HepG2 (cell line): Measurements from ENCODE around the gene PAN3. TPM values are rescaled to one million over a fixed set of nuclear protein-coding genes. Genes with fewer than 3 reads are reported as not detected.

Source experiments
- ATAC-seq: fragments of 200-7000 bp; cut with Tn5 transposase; 3 replicates; pipeline ENCODE4 v1.9.1; 2020; ENCODE audit warnings: mild to moderate bottlenecking, moderate library complexity
- BruUV-seq: library from RNA; stranded (reverse); fragments of 400-500 nt; replicated peaks from 2 replicates; lab custom pipeline; 2021; lab: Mats Ljungman, UMichigan
- CTCF ChIA-PET: fragments of 300-600 bp; formaldehyde crosslinking; extraction: SDS; loops from one replicate; lab custom pipeline; 2021; ENCODE audit warnings: low total read pairs, inconsistent platforms, low intra/inter-chr PET ratio; lab: Yijun Ruan, JAX
- POLR2A ChIA-PET: fragments of 350-600 bp; sonication (Branson Sonifier 250); formaldehyde crosslinking; loops from one replicate; lab custom pipeline; 2020; ENCODE audit warnings: antibody characterized with exemption, inconsistent platforms; lab: Yijun Ruan, JAX
- DNase-seq: peaks from one replicate; pipeline ENCODE4 v3.0.0-alpha.2; 2015; ENCODE audit warnings: low spot score
- FAIRE-seq: peaks from 3 replicates; lab custom pipeline; 2011; peaks lifted over from hg19 to GRCh38; lab: Jason Lieb, UNC
- H2AFZ ChIP-seq: one replicate; pipeline ENCODE4 v1.6.1; 2011; ENCODE audit warnings: low read length, inconsistent platforms
- H3K27ac ChIP-seq: fragments of 300-600 bp; 3 replicates; pipeline ENCODE4 v1.8.0; 2011; ENCODE audit warnings: mixed run types, mild to moderate bottlenecking, mixed read lengths, low read length, inconsistent platforms; ENCODE audit not compliant: insufficient read depth; ENCODE audit errors: extremely low read length
- H3K27me3 ChIP-seq, 2 experiments: fragments of 200-600 bp in 1 of 2; 2 replicates in 1 of 2; 3 replicates in 1 of 2; pipeline versions ENCODE4 v1.6.0 to v1.8.0; 2011; ENCODE audit warnings: low read length in 2 of 2, mild to moderate bottlenecking in 2 of 2, moderate library complexity in 2 of 2, inconsistent platforms in 1 of 2; ENCODE audit not compliant: insufficient read depth in 2 of 2, control insufficient read depth in 1 of 2
- H3K36me3 ChIP-seq, 2 experiments: fragments of 200-600 bp in 1 of 2; replicated peaks in 1 of 2; 2 replicates in 1 of 2; 3 replicates in 1 of 2; pipeline versions ENCODE4 v1.5.1 to v1.8.0; 2011; ENCODE audit warnings: low read length in 2 of 2, inconsistent platforms in 1 of 2; ENCODE audit not compliant: insufficient read depth in 2 of 2, control insufficient read depth in 1 of 2
- H3K4me1 ChIP-seq: 2 replicates; pipeline ENCODE4 v1.5.1; 2012; ENCODE audit warnings: low read length, inconsistent platforms; ENCODE audit not compliant: insufficient read depth
- H3K4me2 ChIP-seq: 2 replicates; pipeline ENCODE4 v1.6.0; 2011; ENCODE audit warnings: low read depth, low read length, inconsistent platforms
- H3K4me3 ChIP-seq, 3 experiments: fragments of 200-600 bp in 1 of 3; sonication (generic), shearing (Covaris generic) in 1 of 3; replicated peaks in 1 of 3; 2 replicates each; pipeline ENCODE4 v1.5.1; 2011 to 2016; ENCODE audit warnings: low read length in 3 of 3, inconsistent platforms in 2 of 3, low read depth in 2 of 3, mild to moderate bottlenecking in 2 of 3, control low read depth in 1 of 3, mixed read lengths in 1 of 3; ENCODE audit not compliant: insufficient read depth in 1 of 3
- H3K79me2 ChIP-seq: one replicate; pipeline ENCODE4 v1.6.1; 2011; ENCODE audit warnings: low read length, inconsistent platforms; ENCODE audit not compliant: insufficient read depth
- H3K9ac ChIP-seq: 2 replicates; pipeline ENCODE4 v1.6.0; 2011; ENCODE audit warnings: mild to moderate bottlenecking, low read depth, low read length, inconsistent platforms; ENCODE audit not compliant: insufficient read depth
- H3K9me3 ChIP-seq: 2 replicates; pipeline ENCODE4 v1.5.1; 2012; ENCODE audit warnings: mild to moderate bottlenecking, low read length
- H4K20me1 ChIP-seq: 2 replicates; pipeline ENCODE4 v1.6.0; 2011; ENCODE audit warnings: inconsistent platforms, mild to moderate bottlenecking, low read length, moderate library complexity; ENCODE audit not compliant: insufficient read depth
- CC2D1A ChIP-seq: sonication (generic); formaldehyde crosslinking; IDR thresholded peaks from 2 replicates; pipeline ENCODE4 v1.8.1; 2023; ENCODE audit warnings: mild to moderate bottlenecking, missing genetic modification reagents
- DMTF1 ChIP-seq: sonication (generic); formaldehyde crosslinking; IDR thresholded peaks from 2 replicates; pipeline ENCODE4 v1.4.0; 2020; ENCODE audit warnings: mild to moderate bottlenecking, missing genetic modification reagents
- HBP1 ChIP-seq: IDR thresholded peaks from 2 replicates; pipeline ENCODE4 v1.6.1; 2016; ENCODE audit warnings: low read depth, control low read depth
- KAT2B ChIP-seq: fragments of 150-350 bp; IDR thresholded peaks from 2 replicates; pipeline ENCODE4 v1.6.1; 2014; ENCODE audit warnings: low read depth, low read length, borderline replicate concordance
- SETDB1 ChIP-seq: sonication (generic); formaldehyde crosslinking; IDR thresholded peaks from 2 replicates; pipeline ENCODE4 v1.5.1; 2020; ENCODE audit warnings: missing genetic modification reagents, mild to moderate bottlenecking, borderline replicate concordance
- ZKSCAN8 ChIP-seq: IDR thresholded peaks from 2 replicates; pipeline ENCODE4 v1.6.1; 2016; ENCODE audit warnings: borderline replicate concordance, missing genetic modification reagents, missing compliant biosample characterization
- ZNF383 ChIP-seq: sonication (generic); formaldehyde crosslinking; IDR thresholded peaks from 2 replicates; pipeline ENCODE4 v1.4.0; 2020; ENCODE audit warnings: missing genetic modification reagents, mild to moderate bottlenecking, borderline replicate concordance
- WGBS: methylation state at CpG from one replicate; pipeline ENCODE4 v1.1.6; 2017; ENCODE audit warnings: low lambda C conversion rate; 5-methylcytosine and 5-hydroxymethylcytosine counted together
- in situ Hi-C: cut with HindIII; loops from 2 replicates; pipeline ENCODE4 v1.10.0; 2017; ENCODE audit warnings: low pct_unique_long_range_greater_than_20kb; ENCODE audit not compliant: extremely low pct_ligation_motif_present
- intact Hi-C: fragments of 100-400 bp; cut with micrococcal nuclease; formaldehyde crosslinking; loops from one replicate; pipeline ENCODE4 v1.10.0; 2022; ENCODE audit not compliant: unreplicated experiment
- polyA plus RNA-seq, 8 experiments: library from polyadenylated mRNA; depleted of rRNA in 3 of 8; stranded (reverse) in 7 of 8; unstranded in 1 of 8; fragments of >200 nt; fragmentation: Illumina TruSeq in 4 of 8; extraction: Trizol in 4 of 8; gene quantifications; 2 replicates each; pipeline versions ENCODE4 v1.2.1 to v1.2.3, GENCODE V29; 2011 to 2016; ENCODE audit warnings: low read depth in 4 of 8, missing spikeins in 1 of 8, mixed read lengths in 1 of 8; ENCODE audit not compliant: insufficient read depth in 1 of 8
- total RNA-seq, 5 experiments: library from RNA; depleted of rRNA; stranded (reverse); fragments of >200 nt; fragmentation: Illumina TruSeq; extraction: Trizol; gene quantifications; 2 replicates each; pipeline ENCODE4 v1.2.3, GENCODE V29; 2016; ENCODE audit warnings: low read depth in 1 of 5

Gene PAN3
- total and polyA plus RNA-seq, 2 of the 13 experiments (the other 11 are each of a cell fraction or from before 2014, with no cell fraction given), result 9.7 to 10.6 TPM

GRCh38 chr13:28237944-28238343, 99.6 kb downstream of the PAN3 start:
- in situ Hi-C loops (no loop called here), intact Hi-C loops (no loop called here)
- ChIA-PET POLR2A (no interaction called here), CTCF (no interaction called here)
- no peak for FAIRE-seq
- Histone ChIP-seq H3K9me3 (no peaks in the 10 kb centered on the region), H3K27ac (no peak overlapping the region), H3K4me3 (no peak overlapping the region), H3K36me3 (peaks cover 0 to 5% of the 10 kb centered on the region in 2 experiments; a peak in 2 of 5 replicates), H3K9ac (no peak overlapping the region), H3K4me1 (no peaks in the 10 kb centered on the region), H2AFZ (no peak overlapping the region), H3K79me2 (no peaks in the 10 kb centered on the region), H4K20me1 (no peaks in the 10 kb centered on the region), H3K27me3 (no peaks in the 10 kb centered on the region), H3K4me2 (no peak overlapping the region)
- no peak for TF ChIP-seq ZNF383 (CRISPR knock-in tag)
- TF ChIP-seq ZKSCAN8, result no peak
- TF ChIP-seq KAT2B, result no peak
- no peak for TF ChIP-seq SETDB1
- no peak for TF ChIP-seq CC2D1A (CRISPR knock-in tag)
- TF ChIP-seq HBP1 (CRISPR knock-in tag), result no peak
- no peak for TF ChIP-seq DMTF1 (CRISPR knock-in tag)
- DNase-seq, result no peak
- no peak for ATAC-seq
- 98% methylated on average over 2 of the region's 2 CpGs for WGBS
- BruUV-seq, result no TSS peak
